ENCODE measurements around the gene CHAF1A. TPM values are rescaled to one million over a fixed set of nuclear protein-coding genes. Genes with fewer than 3 reads are reported as not detected.

The CHAF1A gene
- total RNA-seq, 1 experiment from 2014 or later, result 52.7 TPM

DNA sequence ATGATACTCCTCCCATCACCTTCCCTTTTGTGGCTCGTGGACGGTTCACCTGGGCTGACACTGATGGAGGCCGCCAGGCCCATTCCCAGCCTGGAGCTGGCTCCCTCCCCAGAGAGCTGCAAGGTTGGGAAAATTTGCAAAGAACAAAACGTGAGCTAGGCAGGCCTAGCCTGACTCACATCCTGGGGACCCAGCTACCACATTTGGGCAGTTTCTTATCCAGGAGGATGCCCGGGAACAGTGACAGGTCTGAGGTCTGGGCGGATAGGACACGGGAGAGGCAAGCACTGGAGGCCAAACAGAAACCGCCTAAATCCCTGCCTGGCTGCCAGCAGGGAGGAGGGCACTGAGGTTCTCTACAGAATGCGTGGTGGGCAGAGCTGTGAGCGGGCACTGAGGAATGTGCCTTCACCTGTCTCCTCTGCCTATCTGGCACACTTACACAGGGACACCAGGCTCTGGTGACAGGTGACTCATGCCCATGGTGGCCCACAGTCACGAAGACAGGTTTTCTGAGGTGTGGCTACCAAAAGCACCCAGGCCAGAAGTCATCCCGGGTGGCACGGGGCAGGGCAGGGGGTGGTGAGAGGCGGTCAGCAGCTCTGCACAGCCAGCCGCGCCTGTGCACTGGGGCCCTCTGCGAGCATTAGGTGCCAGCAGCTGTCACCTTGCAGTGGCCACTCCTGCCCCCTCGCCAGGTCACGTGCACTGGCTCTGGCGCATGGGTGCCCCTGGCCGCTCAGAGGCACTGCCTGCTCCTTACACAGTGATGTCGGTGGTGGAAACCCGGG is 25.3 kb upstream of the CHAF1A start:
- DNase-seq (ENCODE audit: low spot score), result peak; percentile 84

- no peak for DNase-seq (ENCODE audit: low spot score)
These were observed 23.6 kb upstream of the CHAF1A start for GRCh38 chr19:4378886-4379285.

GRCh38 chr19:4379383-4380253 is 22.8 kb upstream of the CHAF1A start:
- DNase-seq (ENCODE audit: low spot score), result peak; percentile 97

DNA sequence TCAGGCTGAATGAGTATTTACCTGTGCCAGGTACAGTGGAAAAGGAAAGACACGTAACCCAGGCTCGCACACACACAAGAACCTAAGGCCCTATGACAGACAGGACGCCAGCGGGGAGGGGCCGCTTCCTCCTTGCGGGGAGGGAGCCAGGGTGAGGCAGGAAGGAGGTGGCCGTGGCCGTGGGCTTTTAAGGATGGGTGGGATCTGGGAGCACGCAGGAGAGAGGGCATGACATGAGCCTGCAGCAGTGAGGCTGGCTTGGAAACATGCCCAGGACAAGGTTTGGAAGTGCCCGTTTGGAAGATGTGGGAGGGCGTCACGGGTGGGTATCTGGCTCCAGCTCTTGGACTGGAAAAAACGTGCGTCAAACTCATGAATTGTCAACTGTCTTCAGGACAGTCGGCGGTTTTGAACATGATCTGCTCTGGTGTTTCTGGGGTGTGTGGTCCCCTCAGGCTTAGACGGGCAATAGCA is 22.1 kb upstream of the CHAF1A start:
- no peak for DNase-seq (ENCODE audit: low spot score)

DNA sequence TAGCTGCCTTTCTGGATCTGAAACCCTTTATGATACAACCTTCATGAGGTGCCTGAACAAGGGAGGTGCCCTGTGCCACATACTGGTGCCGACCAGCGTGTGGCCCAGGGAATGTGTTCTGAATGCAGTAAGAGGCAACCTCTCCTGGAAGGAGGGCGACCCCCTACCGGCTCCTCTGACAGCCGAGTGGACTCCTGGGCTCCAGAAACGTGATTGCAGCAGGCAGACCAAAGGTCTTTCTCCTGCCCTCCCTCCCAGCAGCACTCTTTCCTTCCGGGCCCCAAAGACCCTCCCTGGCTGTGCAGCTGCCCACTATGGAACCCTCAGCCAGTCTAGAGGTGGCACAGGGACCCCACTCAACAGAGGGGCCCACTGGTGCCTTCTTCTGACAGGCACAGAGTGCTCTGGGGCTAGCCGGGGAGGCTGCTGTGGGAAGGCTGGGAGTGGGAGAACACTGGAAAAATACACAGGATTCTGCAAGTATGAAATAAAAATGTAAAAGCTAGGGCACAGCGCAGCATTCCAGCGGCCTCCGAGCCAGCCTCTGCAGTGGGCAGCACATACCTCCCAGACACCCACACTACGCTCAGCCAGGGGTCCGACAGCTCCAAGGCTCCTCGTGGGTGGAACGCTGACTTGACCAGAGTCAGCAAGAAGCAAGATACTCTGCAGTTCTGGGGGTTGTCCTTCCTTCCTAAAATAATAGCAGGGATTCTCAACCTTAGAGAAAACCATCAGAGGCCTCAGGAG is 17.0 kb upstream of the CHAF1A start:
- DNase-seq (ENCODE audit: low spot score), result no peak

- no peak for DNase-seq (ENCODE audit: low spot score)
These were observed 16.2 kb upstream of the CHAF1A start for GRCh38 chr19:4386041-4386782.

DNA sequence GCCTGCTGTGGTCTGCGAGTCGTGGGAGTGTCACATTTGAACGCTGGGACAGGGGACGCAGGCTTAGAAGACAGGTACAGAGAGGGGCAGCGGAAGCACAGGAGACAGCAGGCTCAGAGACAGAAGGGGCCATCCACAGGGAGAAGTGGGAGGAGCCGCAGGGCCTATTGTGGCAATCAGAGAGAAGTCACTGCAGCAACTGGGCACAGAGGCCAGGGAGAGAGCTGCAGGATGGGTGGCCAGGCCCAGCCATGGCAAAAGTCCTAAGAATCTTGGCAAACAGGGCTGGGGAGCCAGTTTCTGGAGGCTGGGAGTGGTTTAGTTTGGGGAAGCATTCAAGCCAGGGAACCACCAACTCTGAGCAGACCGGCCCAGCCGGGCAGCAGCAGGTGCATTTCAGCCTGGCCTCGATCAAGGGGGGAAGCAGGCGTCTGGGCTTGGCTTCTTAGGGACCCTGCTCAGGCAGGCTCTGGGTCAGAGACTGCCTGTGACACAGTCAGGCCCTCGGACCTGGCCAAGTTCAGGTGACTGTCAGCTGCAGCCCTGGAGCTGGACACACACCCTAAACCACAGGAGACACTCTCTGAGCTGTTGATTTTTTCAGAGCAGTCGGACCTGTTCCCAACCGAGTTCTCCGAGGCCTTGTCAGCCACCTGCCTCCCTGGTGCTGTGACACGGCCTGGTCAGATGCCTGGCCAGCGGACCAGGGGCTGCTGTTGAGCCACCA is 13.9 kb upstream of the CHAF1A start:
- no peak for DNase-seq (ENCODE audit: low spot score)

DNA sequence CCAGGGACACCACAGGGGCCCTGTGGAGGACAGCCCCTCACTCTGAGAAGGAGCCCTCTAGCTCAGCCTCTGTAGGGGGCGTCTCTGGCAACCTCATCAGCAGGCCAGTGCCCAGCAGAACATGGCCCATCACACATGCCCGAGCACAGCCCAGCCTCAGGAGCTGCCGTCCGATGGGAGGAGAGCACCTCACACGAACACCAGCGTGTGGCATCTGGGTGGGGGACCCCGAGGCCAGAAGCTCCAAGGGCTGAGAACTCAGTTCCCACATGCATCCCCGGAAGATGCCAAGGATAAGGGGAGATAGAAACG is 13.4 kb upstream of the CHAF1A start:
- DNase-seq (ENCODE audit: low spot score), result no peak

DNA sequence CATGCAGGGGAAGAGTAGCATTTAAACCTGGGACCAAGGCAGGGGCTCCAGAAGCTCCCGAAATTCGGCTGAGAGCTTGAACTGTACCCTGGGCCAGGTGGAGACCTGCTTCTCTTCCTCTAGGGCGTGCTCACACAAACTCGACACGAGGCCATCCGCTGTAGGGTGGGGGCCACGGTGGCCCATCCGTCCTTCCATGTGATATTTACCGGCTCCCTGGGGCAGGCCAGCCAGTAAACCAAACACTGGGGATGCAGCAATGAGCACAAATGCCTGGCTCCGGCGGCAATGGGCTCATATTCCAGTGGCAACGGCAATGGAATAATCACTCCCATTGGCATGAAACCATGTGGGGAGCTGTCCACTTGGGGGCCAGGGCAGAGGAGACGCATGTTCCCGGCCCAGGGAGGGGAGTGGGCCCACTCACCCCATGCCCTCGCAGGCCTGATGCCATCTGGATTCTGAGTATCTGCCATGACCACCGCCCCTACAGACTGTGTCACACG is 12.9 kb upstream of the CHAF1A start:
- no peak for DNase-seq (ENCODE audit: low spot score)

GRCh38 chr19:4390017-4390566 is 12.3 kb upstream of the CHAF1A start:
- no peak for DNase-seq (ENCODE audit: low spot score)

DNA sequence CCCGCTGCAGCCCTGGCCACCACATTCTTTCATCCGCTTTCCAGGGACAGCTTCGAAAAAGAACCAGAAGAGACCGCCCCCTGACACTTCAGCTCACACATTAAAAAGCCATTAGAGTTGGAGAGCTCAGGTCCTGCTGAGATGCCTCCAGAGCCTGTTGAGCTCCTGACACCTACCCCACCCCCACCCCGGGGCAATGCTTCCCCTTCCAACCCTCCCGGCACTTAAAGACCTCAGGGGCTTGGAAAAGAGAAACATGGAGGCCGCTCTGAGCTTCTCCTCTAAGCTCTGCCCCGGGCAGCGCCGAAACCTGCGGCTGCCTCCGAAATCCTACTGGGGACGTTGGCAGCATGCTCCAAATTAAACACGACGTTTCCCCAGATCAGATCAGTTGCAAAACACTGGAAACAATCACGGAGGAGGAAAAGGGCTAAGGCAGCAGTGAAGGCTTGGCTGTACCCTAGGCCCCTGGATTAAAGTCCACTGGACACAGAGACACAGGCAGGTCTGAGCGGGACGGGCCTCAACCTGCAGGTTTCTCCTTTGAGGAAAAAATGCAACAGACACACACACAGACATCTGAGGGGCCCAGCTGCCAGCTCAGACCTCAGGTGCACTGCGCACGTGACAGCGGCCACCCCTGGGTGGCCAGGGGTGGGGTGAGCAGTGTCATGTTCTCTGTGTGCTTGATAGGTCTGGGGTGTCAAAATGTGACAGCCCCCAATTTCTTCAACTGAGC is 11.7 kb upstream of the CHAF1A start:
- DNase-seq (ENCODE audit: low spot score), result no peak

- no peak for DNase-seq (ENCODE audit: low spot score)
These were observed 11.1 kb upstream of the CHAF1A start for GRCh38 chr19:4391306-4391693.

GRCh38 chr19:4391701-4392483 is 10.5 kb upstream of the CHAF1A start:
- peak; percentile 35 for DNase-seq (ENCODE audit: low spot score)

DNA sequence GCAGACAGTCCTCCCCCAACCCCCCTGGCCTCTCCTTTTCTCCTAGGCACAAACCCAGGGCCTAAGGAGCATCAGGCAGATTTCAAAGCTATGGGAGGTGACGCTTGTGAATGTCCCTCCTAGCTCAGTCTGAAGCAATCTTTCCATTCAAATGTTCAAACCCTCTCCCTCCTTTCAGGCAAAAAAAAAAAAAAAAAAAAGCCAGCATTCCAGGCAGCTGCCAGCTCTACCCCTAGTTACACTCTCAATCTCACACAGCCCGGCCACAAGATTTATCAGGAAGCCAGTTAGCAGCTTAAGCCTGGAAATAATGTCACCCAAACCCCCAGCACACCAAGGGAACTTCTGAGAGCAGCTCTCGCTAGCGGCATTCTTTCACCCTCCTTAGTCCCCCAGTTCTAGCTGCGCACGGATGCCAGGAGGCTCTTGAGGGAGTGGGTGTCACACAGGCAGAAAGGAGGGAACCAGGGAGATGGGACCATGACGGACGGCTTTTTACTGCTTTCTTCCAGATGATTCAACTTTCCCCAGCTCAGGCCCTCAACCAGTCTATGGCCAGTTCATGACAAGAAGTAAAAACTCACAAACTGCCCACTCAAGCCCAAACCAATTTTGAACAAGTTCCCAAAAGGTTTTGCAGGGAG is 8.4 kb upstream of the CHAF1A start:
- DNase-seq (ENCODE audit: low spot score), result no peak

GRCh38 chr19:4396949-4397783 is 5.3 kb upstream of the CHAF1A start:
- DNase-seq (ENCODE audit: low spot score), result no peak

- DNase-seq (ENCODE audit: low spot score), result peak; percentile 31
These were observed 2.7 kb upstream of the CHAF1A start for GRCh38 chr19:4399812-4400134.

DNA sequence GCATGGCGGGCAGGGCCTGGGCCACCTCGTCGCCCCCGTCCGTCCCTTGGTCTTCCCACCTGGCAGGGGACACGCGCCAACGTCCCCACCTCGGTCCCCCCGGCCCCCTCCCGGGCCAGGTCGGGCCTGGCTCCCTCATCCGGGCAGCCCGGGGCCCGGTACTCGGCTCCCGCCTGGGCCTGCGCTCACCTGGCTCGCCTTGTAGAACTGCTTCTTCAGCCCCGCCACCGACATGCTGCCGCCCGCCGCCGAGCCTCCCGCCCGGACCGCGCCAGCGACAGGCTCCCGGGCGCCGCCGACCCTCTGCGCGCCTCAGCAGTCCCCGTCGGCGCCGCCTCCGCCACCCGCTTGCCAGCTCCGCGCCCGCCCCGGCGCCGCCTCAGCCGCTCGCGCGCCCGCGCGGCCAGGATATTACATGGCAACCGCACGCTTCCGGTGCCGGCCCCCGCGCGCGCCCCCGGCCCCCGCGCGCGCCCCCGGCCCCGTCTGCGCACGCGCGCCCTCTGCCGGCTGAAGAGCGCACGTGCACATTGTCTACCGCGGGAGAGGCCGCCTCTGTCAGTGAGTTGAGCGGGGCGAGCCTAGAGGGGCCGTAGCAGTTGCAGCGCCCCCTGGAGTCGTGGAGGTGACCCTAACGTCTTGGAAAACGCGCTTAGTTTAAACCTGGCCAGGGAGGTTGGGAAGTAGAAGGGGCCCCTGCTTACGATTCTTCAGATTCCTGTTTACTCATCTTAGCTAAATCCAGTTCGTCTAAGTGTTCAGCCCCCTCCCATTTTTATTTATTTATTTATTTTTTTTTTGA is 2.1 kb upstream of the CHAF1A start, which contains the start of gene SH3GL1:
SH3GL1 (minus strand) TSS at position 413 of the 802 bp plus-strand sequence; CDS start at position 234, 179 bp downstream.
- DNase-seq (ENCODE audit: low spot score), result peak; percentile 89

Measured in A172 (cell line).